RWPE1 (cell line): Measurements from ENCODE around the gene GMEB2.

Experiments used
- CTCF ChIA-PET: fragments of 350-600 bp; sonication (Branson Sonifier 250); formaldehyde crosslinking; extraction: SDS; loops from one replicate; lab custom pipeline; 2021; lab: Yijun Ruan, JAX
- POLR2A ChIA-PET: fragments of 400-600 bp; formaldehyde crosslinking; extraction: SDS; loops from one replicate; lab custom pipeline; 2020; ENCODE audit warnings: antibody characterized with exemption; ENCODE audit not compliant: low non-redundant PET; lab: Yijun Ruan, JAX
- DNase-seq: peaks from one replicate; pipeline ENCODE4 v3.0.0; 2012; ENCODE audit warnings: low spot score
- H3K27ac ChIP-seq: fragments of 450-650 bp; 2 replicates; pipeline ENCODE4 v1.5.1; 2017
- CTCF ChIP-seq: fragments of 450-650 bp; conservative IDR thresholded peaks from 2 replicates; pipeline ENCODE4 v1.5.1; 2017; ENCODE audit warnings: low read depth, mild to moderate bottlenecking

Gene GMEB2

GRCh38 chr20:63539441-63540370 is 87.2 kb downstream of the GMEB2 start:
- POLR2A ChIA-PET, result interaction anchor here (0.8 to 1.2 kb wide), 5 partner anchors 12 to 371 kb away, joined by 3 to 4 read pairs (median 3); partner anchors contain the start of gene GMEB2
- peak overlapping the region; percentile 96 for H3K27ac ChIP-seq
- CTCF ChIA-PET, result interaction anchor here (0.7 to 2.7 kb wide), 4 partner anchors 18 to 158 kb away, joined by 3 to 13 read pairs (median 4); no protein-coding TSS in a partner anchor
- DNase-seq, result no peak
- no peak for TF ChIP-seq CTCF

- POLR2A ChIA-PET, result interaction anchor here (0.6 to 1.7 kb wide), 8 partner anchors 13 to 372 kb away, joined by 3 to 8 read pairs (median 4); partner anchors contain the start of gene GMEB2
- no peak for TF ChIP-seq CTCF
- no peak for DNase-seq
- CTCF ChIA-PET, result interaction anchor here (0.6 to 2.7 kb wide), 12 partner anchors 8 to 141 kb away, joined by 3 to 13 read pairs (median 4); no protein-coding TSS in a partner anchor
- peak overlapping the region; percentile 96 for H3K27ac ChIP-seq
These were observed 87.8 kb downstream of the GMEB2 start for GRCh38 chr20:63539092-63539430.

DNA sequence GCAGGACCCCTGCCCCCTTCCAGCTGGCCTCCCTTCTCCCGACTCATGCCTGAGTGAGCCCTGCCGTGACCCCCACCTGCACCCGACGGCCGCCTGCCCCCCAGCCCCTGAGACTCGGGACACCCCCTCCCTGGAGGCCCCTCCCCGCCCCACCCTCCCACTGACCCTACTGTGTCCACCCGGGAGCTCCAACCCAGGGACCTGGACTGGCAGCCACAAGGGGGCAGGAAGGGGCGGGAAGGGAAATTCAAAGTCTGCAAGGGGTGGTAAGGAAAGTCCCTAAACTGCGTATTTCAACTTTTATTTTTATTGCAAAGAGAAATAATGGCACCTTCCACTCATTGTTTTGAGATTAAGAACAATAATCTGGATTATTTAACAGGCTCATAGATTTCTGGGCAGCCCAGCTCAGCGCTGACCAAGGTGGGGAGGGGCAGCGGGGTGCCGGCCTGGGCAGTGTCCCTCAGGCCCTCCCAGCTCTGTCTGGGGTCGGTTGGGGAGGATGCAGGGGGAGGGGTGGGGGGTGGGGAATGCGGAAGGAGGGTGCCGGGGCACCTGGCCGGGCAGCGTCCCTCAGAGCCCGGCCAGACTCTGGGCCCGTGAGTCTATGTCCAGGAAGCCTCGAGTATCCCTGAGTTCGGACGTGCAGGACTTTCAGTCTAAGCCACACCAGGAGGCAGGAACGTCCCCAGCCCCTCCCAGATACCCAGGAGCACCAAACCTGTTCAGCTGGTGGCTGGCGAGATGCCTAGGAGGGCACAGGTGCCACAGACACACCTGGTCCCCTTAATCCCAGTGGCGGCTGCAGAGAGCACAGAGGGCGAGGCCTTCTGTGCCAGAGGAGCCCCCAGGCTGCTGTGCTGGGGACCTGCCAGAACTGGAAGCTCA is 88.5 kb downstream of the GMEB2 start:
- peak overlapping the region; percentile 96 for H3K27ac ChIP-seq
- POLR2A ChIA-PET, result interaction anchor here (0.6 to 1.7 kb wide), 16 partner anchors 9 to 442 kb away, joined by 3 to 8 read pairs (median 3); partner anchors contain the start of genes GMEB2, HELZ2 and PPDPF

More for the DNA sequence above, 88.5 kb downstream of the GMEB2 start:
- TF ChIP-seq CTCF, result peak; percentile 79
- peak; percentile 89 for DNase-seq
- CTCF ChIA-PET, result interaction anchor here (0.5 to 4.1 kb wide), 45 partner anchors 8 to 1135 kb away, joined by 3 to 18 read pairs (median 4); partner anchors contain the start of genes HELZ2, PPDPF, RGS19 and RTEL1
